Hepatocyte (in vitro differentiated cells): ENCODE data around the gene MRGPRD. TPM values are rescaled to one million over a fixed set of nuclear protein-coding genes. Genes with fewer than 3 reads are reported as not detected.
"Not testable (repeated sequence)": the region's sequence is repeated elsewhere in the genome, so short reads cannot be mapped to it uniquely, and the experiment has no call there.

Experiments used
- DNase-seq: peaks from one replicate; pipeline ENCODE4 v3.0.0-alpha.2; 2016; ENCODE audit warnings: low spot score
- H2AFZ ChIP-seq: fragments of 200-600 bp; sonication (generic); 2 replicates; pipeline ENCODE4 v1.6.0; 2016; ENCODE audit warnings: antibody characterized with exemption, mild to moderate bottlenecking
- H3K27ac ChIP-seq: fragments of 200-600 bp; sonication (generic); 2 replicates; pipeline ENCODE4 v1.5.1; 2016; ENCODE audit warnings: mild to moderate bottlenecking
- H3K27me3 ChIP-seq: fragments of 200-600 bp; sonication (generic); 2 replicates; pipeline ENCODE4 v1.6.1; 2016
- H3K36me3 ChIP-seq: fragments of 200-600 bp; sonication (generic); replicated peaks from 2 replicates; pipeline ENCODE4 v1.5.1; 2016; ENCODE audit warnings: low read depth; ENCODE audit not compliant: insufficient read depth
- H3K4me1 ChIP-seq: fragments of 200-600 bp; sonication (generic); 2 replicates; pipeline ENCODE4 v1.5.1; 2016; ENCODE audit warnings: mild to moderate bottlenecking, moderate library complexity; ENCODE audit not compliant: insufficient read depth
- H3K4me2 ChIP-seq: fragments of 200-600 bp; sonication (generic); 2 replicates; pipeline ENCODE4 v1.6.0; 2016
- H3K4me3 ChIP-seq: fragments of 200-600 bp; sonication (generic); 2 replicates; pipeline ENCODE4 v1.5.1; 2016; ENCODE audit warnings: mild to moderate bottlenecking
- H3K79me2 ChIP-seq: fragments of 200-600 bp; sonication (generic); 2 replicates; pipeline ENCODE4 v1.6.0; 2017; ENCODE audit warnings: mild to moderate bottlenecking
- H3K9me2 ChIP-seq: fragments of 200-600 bp; sonication (generic); replicated peaks from 2 replicates; pipeline ENCODE4 v1.6.0; 2017; ENCODE audit warnings: mild to moderate bottlenecking; ENCODE audit not compliant: insufficient read depth
- H3K9me3 ChIP-seq: fragments of 200-600 bp; sonication (generic); 2 replicates; pipeline ENCODE4 v1.5.1; 2016; ENCODE audit warnings: low read depth, mild to moderate bottlenecking
- H4K20me1 ChIP-seq: fragments of 200-600 bp; sonication (generic); 2 replicates; pipeline ENCODE4 v1.6.0; 2016; ENCODE audit warnings: mild to moderate bottlenecking; ENCODE audit not compliant: insufficient read depth, poor library complexity, severe bottlenecking
- EZH2 ChIP-seq: fragments of 200-600 bp; sonication (generic); IDR thresholded peaks from 2 replicates; pipeline ENCODE4 v1.6.1; 2016; ENCODE audit warnings: antibody characterized with exemption, mild to moderate bottlenecking, borderline replicate concordance
- EZH2phosphoT487 ChIP-seq: fragments of 200-600 bp; sonication (generic); IDR thresholded peaks from one replicate; pipeline ENCODE4 v1.6.1; 2018; ENCODE audit warnings: antibody characterized with exemption, mild to moderate bottlenecking, low read depth, moderate library complexity; ENCODE audit not compliant: unreplicated experiment, severe bottlenecking
- WGBS: methylation state at CpG from one replicate; pipeline ENCODE4 v1.1.6; 2016; ENCODE audit warnings: low lambda C conversion rate; ENCODE audit errors: missing lambda C conversion rate; 5-methylcytosine and 5-hydroxymethylcytosine counted together
- polyA plus RNA-seq: library from polyadenylated mRNA; unstranded; fragments of >200 nt; fragmentation: Nextera tagmentation; extraction: Ambion mirVana; gene quantifications from 2 replicates; pipeline ENCODE4 v1.2.1, GENCODE V29; 2016
- total RNA-seq: library from RNA; depleted of rRNA; stranded (reverse); fragments of >200 nt; gene quantifications from 2 replicates; pipeline ENCODE4 v1.2.3, GENCODE V29; 2014
- TF ChIP-seq, protein P1 (sequence below): fragments of 200-600 bp; sonication (generic); IDR thresholded peaks from 2 replicates; pipeline ENCODE4 v1.5.1; 2016; ENCODE audit warnings: antibody characterized with exemption, mild to moderate bottlenecking; ENCODE audit not compliant: poor library complexity

MRGPRD gene
- total and polyA plus RNA-seq, 2 experiments from 2014 or later: not detected

DNA sequence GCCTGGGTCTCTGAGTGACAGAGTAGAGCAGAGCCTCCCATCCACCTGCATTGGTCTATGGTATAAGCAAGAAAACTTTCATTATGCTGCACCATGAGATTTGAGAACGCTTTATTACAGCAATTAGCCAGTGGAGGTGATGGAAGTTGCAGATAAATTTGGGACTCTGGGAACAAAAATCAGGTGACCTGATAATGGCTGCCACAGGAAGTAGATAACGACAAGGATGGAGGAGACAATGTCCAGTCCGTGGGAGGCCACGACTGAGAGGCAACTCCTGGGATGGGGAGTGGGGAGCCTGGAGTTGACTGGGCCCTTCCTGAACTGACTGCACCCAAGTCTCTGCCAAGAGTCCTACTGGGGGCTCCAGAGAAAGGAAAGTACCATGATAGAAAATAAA, 4.7 kb downstream of the MRGPRD start:
- no peak overlapping the region for H3K27ac ChIP-seq
- H3K4me2 ChIP-seq: no peak overlapping the region
- H3K36me3 ChIP-seq: no peaks in the 10 kb centered on the region
- no peak overlapping the region for H3K4me3 ChIP-seq
- no peak for DNase-seq
- no peaks in the 10 kb centered on the region for H3K79me2 ChIP-seq
- 60% methylated on average over 4 of the region's 4 CpGs for WGBS
- H2AFZ ChIP-seq: no peak overlapping the region
- TF ChIP-seq, protein P1, sequence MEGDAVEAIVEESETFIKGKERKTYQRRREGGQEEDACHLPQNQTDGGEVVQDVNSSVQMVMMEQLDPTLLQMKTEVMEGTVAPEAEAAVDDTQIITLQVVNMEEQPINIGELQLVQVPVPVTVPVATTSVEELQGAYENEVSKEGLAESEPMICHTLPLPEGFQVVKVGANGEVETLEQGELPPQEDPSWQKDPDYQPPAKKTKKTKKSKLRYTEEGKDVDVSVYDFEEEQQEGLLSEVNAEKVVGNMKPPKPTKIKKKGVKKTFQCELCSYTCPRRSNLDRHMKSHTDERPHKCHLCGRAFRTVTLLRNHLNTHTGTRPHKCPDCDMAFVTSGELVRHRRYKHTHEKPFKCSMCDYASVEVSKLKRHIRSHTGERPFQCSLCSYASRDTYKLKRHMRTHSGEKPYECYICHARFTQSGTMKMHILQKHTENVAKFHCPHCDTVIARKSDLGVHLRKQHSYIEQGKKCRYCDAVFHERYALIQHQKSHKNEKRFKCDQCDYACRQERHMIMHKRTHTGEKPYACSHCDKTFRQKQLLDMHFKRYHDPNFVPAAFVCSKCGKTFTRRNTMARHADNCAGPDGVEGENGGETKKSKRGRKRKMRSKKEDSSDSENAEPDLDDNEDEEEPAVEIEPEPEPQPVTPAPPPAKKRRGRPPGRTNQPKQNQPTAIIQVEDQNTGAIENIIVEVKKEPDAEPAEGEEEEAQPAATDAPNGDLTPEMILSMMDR: no peak
- TF ChIP-seq EZH2 (no peak), EZH2phosphoT487 (no peak)
- no peaks in the 10 kb centered on the region for H4K20me1 ChIP-seq
- H3K4me1 ChIP-seq: no peaks in the 10 kb centered on the region
- no peaks in the 10 kb centered on the region for H3K9me3 ChIP-seq
- no peaks in the 10 kb centered on the region for H3K9me2 ChIP-seq
- no peaks in the 10 kb centered on the region for H3K27me3 ChIP-seq

DNA sequence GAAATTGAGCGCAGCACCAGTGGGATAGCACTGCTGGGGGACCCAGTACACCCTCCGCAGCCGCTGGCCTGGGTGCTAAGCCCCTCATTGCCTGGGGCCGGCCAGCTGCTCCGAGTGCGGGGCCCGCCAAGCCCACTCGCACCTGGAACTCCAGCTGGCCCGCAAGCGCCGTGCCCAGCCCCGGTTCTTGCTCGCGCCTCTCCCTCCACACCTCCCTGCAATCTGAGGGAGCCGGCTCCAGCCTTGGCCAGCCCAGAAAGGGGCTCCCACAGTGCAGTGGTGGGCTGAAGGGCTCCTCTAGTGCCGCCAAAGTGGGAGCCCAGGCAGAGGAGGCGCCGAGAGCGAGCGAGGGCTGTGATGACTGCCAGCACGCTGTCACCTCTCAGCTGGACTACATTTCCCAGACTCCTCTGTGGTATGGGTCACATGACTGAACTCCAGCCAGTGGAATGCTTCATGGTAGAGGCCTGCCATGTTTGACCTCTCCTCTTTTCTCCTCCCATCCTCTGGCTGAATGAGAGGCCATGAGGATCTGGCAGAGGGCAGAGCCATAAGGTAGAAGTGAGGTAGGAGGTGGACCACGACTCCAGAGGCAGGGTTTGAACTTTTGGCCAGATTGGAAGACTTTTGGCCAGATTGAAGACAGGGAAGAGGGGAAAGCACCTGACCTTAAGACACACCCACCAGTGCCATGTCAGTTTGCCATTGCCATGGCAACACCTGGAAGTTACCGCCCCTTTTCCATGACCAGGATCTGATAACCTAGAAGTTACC, 6.2 kb downstream of the MRGPRD start:
- H3K9me3 ChIP-seq: no peaks in the 10 kb centered on the region
- no peak overlapping the region for H3K27ac ChIP-seq
- DNase-seq: peak; percentile 4
- TF ChIP-seq EZH2phosphoT487: no peak
- TF ChIP-seq, protein P1: no peak
- no peak for TF ChIP-seq EZH2
- 96% methylated on average over 23 of the region's 23 CpGs for WGBS
- H2AFZ ChIP-seq: no peak overlapping the region
- no peaks in the 10 kb centered on the region for H3K27me3 ChIP-seq
- H3K36me3 ChIP-seq: no peaks in the 10 kb centered on the region
- no peaks in the 10 kb centered on the region for H3K79me2 ChIP-seq
- H3K4me1 ChIP-seq: no peaks in the 10 kb centered on the region
- H3K9me2 ChIP-seq: no peaks in the 10 kb centered on the region
- H4K20me1 ChIP-seq: no peaks in the 10 kb centered on the region
- H3K4me3 ChIP-seq: no peak overlapping the region
- no peak overlapping the region for H3K4me2 ChIP-seq

DNA sequence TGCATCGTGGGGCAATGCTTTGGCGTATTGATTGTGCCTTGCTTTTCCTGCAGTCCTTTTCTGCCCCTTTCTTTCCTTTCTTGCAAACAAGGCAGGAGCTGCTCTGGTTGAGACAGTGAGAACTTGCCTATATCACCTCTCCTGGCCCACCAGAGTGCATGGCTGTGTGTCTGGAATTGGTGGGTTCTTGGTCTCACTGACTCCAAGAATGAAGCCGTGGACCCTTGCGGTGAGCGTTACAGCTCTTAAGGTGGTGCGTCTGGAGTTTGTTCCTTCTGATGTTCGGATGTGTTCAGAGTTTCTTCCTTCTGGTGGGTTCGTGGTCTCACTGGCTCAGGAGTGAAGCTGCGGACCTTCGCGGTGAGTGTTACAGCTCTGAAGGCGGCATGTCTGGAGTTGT, 7.1 kb downstream of the MRGPRD start:
- H3K27ac ChIP-seq, H3K4me2 ChIP-seq, H4K20me1 ChIP-seq, H3K4me1 ChIP-seq, H3K9me2 ChIP-seq, DNase-seq, H3K4me3 ChIP-seq, H3K9me3 ChIP-seq, H3K27me3 ChIP-seq, H3K79me2 ChIP-seq, H3K36me3 ChIP-seq, H2AFZ ChIP-seq: not testable (repeated sequence)
- WGBS: 96% methylated on average over 12 of the region's 12 CpGs

DNA sequence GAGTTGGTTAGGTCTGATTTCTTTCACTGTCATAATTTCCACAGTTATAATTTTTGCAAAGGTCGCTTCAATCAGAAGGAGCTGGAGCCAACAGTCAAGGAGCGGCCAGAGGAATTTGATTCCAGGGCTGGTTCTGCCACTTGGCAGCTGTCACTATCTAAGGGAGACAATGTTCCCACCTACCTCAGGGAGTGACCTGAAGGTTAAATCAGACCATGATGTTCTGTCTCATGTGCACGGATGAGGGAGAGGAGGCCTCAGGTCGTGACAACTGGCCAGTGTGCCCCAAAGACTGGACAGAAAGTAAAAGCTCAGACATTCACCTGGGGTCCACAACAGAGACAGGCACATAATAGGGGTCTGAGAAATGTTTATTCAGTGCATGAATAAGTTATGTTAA, 7.6 kb downstream of the MRGPRD start:
- Histone ChIP-seq H3K79me2 (no peaks in the 10 kb centered on the region), H3K4me2 (no peak overlapping the region), H3K27ac (no peak overlapping the region), H3K36me3 (no peaks in the 10 kb centered on the region), H3K9me3 (no peaks in the 10 kb centered on the region), H3K27me3 (no peaks in the 10 kb centered on the region), H3K9me2 (no peaks in the 10 kb centered on the region), H3K4me3 (no peak overlapping the region), H3K4me1 (no peaks in the 10 kb centered on the region), H4K20me1 (no peaks in the 10 kb centered on the region), H2AFZ (no peak overlapping the region)
- 68% methylated on average over 4 of the region's 4 CpGs for WGBS
- DNase-seq: no peak
- TF ChIP-seq, protein P1: no peak
- no peak for TF ChIP-seq EZH2
- TF ChIP-seq EZH2phosphoT487: no peak
